Measurements from ENCODE around the gene NBEA. TPM values are rescaled to one million over a fixed set of nuclear protein-coding genes. Genes with fewer than 3 reads are reported as not detected.

NBEA gene
- total and polyA plus RNA-seq, 2 experiments from 2014 or later: 9.1 to 29.1 TPM

GRCh38 chr13:35704331-35704730 lies 762.3 kb downstream of the NBEA start:
- Mint-ChIP-seq H3K9me3 (no peaks in the 10 kb centered on the region; the same call in 2 of the 3 replicates), H3K27ac (no peak overlapping the region), H3K4me1 (peaks cover 12% of the 10 kb centered on the region), H3K36me3 (ENCODE audit: low read depth) (no peaks in the 10 kb centered on the region), H3K27me3 (ENCODE audit: insufficient read depth, low read depth, poor library complexity) (peaks cover 3% of the 10 kb centered on the region), H3K4me3 (no peak overlapping the region)
- DNase-seq (ENCODE audit: low spot score): no peak
- Histone ChIP-seq H3K4me1 (ENCODE audit: insufficient read depth) (peaks cover 10% of the 10 kb centered on the region; the same call in 1 of the 2 replicates), H3F3A (replicated peaks; ENCODE audit: low read depth) (no peaks in the 10 kb centered on the region), H4K20me1 (replicated peaks; ENCODE audit: insufficient read depth) (no peaks in the 10 kb centered on the region), H3K27me3 (ENCODE audit: insufficient read depth) (no peaks in the 10 kb centered on the region), H3K9me2 (ENCODE audit: insufficient read depth) (peaks cover 7% of the 10 kb centered on the region; the same call in 1 of the 2 replicates), H3K27ac (ENCODE audit: low read depth) (no peak overlapping the region), H2AFZ (no peak overlapping the region), H3K79me2 (replicated peaks; ENCODE audit: insufficient read depth) (no peaks in the 10 kb centered on the region), H3K4me3 (no peak overlapping the region), H3K36me3 (ENCODE audit: insufficient read depth) (no peaks in the 10 kb centered on the region), H3K4me2 (no peak overlapping the region)
- TF ChIP-seq JUNB (IDR thresholded peaks at IDR 0.05; ENCODE audit: unreplicated experiment) (no peak), CREB1 (CRISPR knock-in tag; IDR thresholded peaks at IDR 0.05; ENCODE audit: low read depth) (no peak), EZH2phosphoT487 (IDR thresholded peaks at IDR 0.05; ENCODE audit: unreplicated experiment) (no peak), ZNF462 (CRISPR knock-in tag; IDR thresholded peaks at IDR 0.05) (no peak), POLR2AphosphoS5 (IDR thresholded peaks at IDR 0.05; ENCODE audit: low read depth) (no peak), ZNF114 (CRISPR knock-in tag; IDR thresholded peaks at IDR 0.05) (no peak), STAT1 (IDR thresholded peaks at IDR 0.05; ENCODE audit: unreplicated experiment) (no peak), ZNF331 (CRISPR knock-in tag; IDR thresholded peaks at IDR 0.05; ENCODE audit: low read depth) (no peak), NANOG (IDR thresholded peaks at IDR 0.05; ENCODE audit: borderline replicate concordance) (no peak), EZH2 (IDR thresholded peaks at IDR 0.05; ENCODE audit: low read depth, unreplicated experiment) (no peak), CTCF (conservative IDR thresholded peaks at IDR 0.05; ENCODE audit: low read depth in 2 of 2) (no peak)
- TF ChIP-seq, protein P1, sequence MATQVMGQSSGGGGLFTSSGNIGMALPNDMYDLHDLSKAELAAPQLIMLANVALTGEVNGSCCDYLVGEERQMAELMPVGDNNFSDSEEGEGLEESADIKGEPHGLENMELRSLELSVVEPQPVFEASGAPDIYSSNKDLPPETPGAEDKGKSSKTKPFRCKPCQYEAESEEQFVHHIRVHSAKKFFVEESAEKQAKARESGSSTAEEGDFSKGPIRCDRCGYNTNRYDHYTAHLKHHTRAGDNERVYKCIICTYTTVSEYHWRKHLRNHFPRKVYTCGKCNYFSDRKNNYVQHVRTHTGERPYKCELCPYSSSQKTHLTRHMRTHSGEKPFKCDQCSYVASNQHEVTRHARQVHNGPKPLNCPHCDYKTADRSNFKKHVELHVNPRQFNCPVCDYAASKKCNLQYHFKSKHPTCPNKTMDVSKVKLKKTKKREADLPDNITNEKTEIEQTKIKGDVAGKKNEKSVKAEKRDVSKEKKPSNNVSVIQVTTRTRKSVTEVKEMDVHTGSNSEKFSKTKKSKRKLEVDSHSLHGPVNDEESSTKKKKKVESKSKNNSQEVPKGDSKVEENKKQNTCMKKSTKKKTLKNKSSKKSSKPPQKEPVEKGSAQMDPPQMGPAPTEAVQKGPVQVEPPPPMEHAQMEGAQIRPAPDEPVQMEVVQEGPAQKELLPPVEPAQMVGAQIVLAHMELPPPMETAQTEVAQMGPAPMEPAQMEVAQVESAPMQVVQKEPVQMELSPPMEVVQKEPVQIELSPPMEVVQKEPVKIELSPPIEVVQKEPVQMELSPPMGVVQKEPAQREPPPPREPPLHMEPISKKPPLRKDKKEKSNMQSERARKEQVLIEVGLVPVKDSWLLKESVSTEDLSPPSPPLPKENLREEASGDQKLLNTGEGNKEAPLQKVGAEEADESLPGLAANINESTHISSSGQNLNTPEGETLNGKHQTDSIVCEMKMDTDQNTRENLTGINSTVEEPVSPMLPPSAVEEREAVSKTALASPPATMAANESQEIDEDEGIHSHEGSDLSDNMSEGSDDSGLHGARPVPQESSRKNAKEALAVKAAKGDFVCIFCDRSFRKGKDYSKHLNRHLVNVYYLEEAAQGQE (IDR thresholded peaks at IDR 0.05; ENCODE audit: unreplicated experiment): no peak
- TF ChIP-seq, protein P2, sequence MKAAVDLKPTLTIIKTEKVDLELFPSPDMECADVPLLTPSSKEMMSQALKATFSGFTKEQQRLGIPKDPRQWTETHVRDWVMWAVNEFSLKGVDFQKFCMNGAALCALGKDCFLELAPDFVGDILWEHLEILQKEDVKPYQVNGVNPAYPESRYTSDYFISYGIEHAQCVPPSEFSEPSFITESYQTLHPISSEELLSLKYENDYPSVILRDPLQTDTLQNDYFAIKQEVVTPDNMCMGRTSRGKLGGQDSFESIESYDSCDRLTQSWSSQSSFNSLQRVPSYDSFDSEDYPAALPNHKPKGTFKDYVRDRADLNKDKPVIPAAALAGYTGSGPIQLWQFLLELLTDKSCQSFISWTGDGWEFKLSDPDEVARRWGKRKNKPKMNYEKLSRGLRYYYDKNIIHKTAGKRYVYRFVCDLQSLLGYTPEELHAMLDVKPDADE (IDR thresholded peaks at IDR 0.05): no peak
- no peak for ATAC-seq

All from GM23338 (cell line).